Measurements from ENCODE around the gene ZNF750.

Gene ZNF750

DNA sequence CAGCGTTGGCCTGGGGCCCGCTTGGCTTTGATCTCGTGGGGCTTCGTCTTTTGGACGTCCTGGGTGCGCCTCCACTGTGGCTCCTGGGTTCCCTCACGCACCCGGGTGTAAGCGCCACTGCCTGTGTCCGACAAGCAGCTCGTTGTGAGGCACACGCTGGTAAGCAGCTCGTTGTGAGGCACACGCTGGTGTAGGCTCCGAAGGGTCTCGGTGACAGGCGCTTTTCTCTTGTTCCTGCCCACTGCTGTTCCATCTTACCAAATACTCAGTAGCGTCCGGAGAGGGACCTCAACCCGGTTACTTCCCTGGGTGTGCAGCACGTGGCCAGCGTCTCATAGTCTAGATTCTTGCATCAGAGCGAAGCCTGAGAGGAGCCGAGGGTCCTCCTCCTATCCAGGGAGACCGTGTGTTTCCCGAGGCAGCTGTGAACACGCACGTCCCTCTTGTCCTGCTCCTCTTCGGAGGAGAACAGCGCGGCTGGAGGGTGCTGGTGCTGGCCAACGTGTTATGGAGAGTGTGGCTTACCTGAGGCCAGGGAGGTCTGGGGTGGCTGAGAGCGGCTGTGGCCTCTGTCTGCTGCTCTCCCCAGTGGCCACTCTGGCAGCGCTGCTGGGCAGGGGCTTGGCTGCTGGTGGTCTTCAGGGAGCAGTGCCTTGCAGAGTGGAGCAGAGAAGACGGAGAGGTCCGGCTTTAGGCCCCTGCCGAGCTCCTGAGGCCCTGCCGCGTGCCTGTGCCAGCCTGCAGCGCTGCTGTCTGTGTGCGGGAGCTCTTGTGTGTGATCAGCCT lies 32.1 kb upstream of the ZNF750 start:
- H3K4me3 ChIP-seq (ENCODE audit: low read depth, low read length) = peak overlapping the region; percentile 11
- TF ChIP-seq, protein P1, sequence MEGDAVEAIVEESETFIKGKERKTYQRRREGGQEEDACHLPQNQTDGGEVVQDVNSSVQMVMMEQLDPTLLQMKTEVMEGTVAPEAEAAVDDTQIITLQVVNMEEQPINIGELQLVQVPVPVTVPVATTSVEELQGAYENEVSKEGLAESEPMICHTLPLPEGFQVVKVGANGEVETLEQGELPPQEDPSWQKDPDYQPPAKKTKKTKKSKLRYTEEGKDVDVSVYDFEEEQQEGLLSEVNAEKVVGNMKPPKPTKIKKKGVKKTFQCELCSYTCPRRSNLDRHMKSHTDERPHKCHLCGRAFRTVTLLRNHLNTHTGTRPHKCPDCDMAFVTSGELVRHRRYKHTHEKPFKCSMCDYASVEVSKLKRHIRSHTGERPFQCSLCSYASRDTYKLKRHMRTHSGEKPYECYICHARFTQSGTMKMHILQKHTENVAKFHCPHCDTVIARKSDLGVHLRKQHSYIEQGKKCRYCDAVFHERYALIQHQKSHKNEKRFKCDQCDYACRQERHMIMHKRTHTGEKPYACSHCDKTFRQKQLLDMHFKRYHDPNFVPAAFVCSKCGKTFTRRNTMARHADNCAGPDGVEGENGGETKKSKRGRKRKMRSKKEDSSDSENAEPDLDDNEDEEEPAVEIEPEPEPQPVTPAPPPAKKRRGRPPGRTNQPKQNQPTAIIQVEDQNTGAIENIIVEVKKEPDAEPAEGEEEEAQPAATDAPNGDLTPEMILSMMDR (IDR thresholded peaks at IDR 0.05; ENCODE audit: borderline replicate concordance, insufficient read depth, low read depth, low read length) = no peak

GRCh38 chr17:82871056-82871775 lies 31.4 kb upstream of the ZNF750 start:
- peak overlapping the region; percentile 11 for H3K4me3 ChIP-seq (ENCODE audit: low read depth, low read length)
- TF ChIP-seq, protein P1 (IDR thresholded peaks at IDR 0.05; ENCODE audit: borderline replicate concordance, insufficient read depth, low read depth, low read length) = peak; percentile 73

DNA sequence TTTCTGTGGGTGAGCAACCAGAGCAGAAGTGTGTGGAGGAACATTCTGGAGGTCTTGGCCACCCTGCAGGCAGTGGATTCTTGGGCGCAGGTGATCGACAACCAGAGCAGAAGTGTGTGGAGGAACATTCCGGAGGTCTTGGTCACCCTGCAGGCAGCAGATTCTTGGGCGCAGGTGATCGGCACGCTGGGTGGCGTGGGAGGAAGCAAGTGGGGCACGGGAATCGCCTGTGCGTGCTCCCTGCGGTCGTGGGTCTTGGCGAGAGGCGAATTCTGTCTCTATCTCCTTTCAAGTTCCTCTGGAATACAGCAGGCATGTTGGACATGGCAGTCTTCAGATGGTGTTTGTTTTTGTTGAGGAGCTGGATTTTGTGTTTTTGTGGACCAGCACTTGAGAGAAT lies 30.7 kb upstream of the ZNF750 start:
- H3K4me3 ChIP-seq (ENCODE audit: low read depth, low read length) = no peak overlapping the region
- TF ChIP-seq, protein P1 (IDR thresholded peaks at IDR 0.05; ENCODE audit: borderline replicate concordance, insufficient read depth, low read depth, low read length) = no peak

DNA sequence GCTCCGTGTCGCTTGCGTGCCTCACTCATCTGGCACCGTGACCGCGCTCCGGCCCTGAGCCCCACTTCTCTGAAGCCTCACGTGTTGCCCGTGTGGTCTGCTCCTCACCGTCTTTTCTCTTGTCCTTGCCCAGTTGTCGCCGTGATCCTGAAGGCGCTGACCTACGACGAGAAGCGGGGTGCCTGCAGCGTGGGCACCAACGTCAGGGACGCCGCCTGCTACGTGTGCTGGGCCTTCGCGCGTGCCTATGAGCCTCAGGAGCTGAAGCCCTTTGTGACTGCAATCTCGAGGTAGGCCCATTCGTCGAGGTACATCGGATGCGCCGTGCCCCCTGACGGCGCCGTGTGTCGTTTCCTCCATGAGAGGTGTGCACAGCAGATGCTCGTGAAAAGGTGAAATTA lies 30.3 kb upstream of the ZNF750 start:
- H3K4me3 ChIP-seq (ENCODE audit: low read depth, low read length) = no peak overlapping the region
- TF ChIP-seq, protein P1 (IDR thresholded peaks at IDR 0.05; ENCODE audit: borderline replicate concordance, insufficient read depth, low read depth, low read length) = no peak

DNA sequence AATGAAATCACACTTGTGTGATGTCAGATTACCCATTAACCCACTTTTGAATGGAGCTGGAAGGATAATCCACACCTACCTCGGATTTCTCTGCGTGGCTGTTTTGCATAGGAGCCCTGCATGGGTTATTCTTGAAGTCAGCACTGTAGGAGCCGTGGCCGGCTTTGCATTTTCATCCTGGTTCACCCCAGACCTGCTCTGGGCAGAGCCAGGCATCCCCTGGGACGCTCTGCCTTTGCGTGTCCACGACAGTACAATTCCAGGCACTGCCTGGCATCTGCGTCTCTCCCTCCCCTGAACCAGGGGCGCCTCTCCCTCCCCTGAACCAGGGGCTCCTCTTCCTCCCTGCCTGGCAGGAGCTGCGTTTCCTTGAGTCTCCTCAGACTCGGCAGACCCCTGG lies 29.7 kb upstream of the ZNF750 start:
- H3K4me3 ChIP-seq (ENCODE audit: low read depth, low read length) = no peak overlapping the region

GRCh38 chr17:82868715-82869131 lies 28.9 kb upstream of the ZNF750 start:
- TF ChIP-seq, protein P1 (IDR thresholded peaks at IDR 0.05; ENCODE audit: borderline replicate concordance, insufficient read depth, low read depth, low read length) = no peak
- no peak overlapping the region for H3K4me3 ChIP-seq (ENCODE audit: low read depth, low read length)

More for the DNA sequence above, 29.7 kb upstream of the ZNF750 start:
- TF ChIP-seq, protein P1 (IDR thresholded peaks at IDR 0.05; ENCODE audit: borderline replicate concordance, insufficient read depth, low read depth, low read length) = no peak
